ENCODE data around the gene IRX2. TPM values are rescaled to one million over a fixed set of nuclear protein-coding genes. Genes with fewer than 3 reads are reported as not detected.

The IRX2 gene
- total RNA-seq, 1 experiment from 2014 or later: not detected

- DNase-seq (ENCODE audit: low read depth): no peak
Observed at GRCh38 chr5:2741956-2742355, 9.5 kb downstream of the IRX2 start.

- DNase-seq (ENCODE audit: low read depth): no peak
Observed at GRCh38 chr5:2740876-2741555, 10.5 kb downstream of the IRX2 start.

GRCh38 chr5:2740051-2740875 lies 11.2 kb downstream of the IRX2 start:
- no peak for DNase-seq (ENCODE audit: low read depth)

GRCh38 chr5:2739360-2740050 lies 12.0 kb downstream of the IRX2 start:
- no peak for DNase-seq (ENCODE audit: low read depth)

- DNase-seq (ENCODE audit: low read depth): no peak
Observed at GRCh38 chr5:2738700-2739359, 12.6 kb downstream of the IRX2 start.

- no peak for DNase-seq (ENCODE audit: low read depth)
Observed at GRCh38 chr5:2738156-2738699, 13.2 kb downstream of the IRX2 start.

GRCh38 chr5:2737273-2738155 lies 14.0 kb downstream of the IRX2 start:
- no peak for DNase-seq (ENCODE audit: low read depth)

GRCh38 chr5:2736872-2737271 lies 14.6 kb downstream of the IRX2 start:
- no peak for DNase-seq (ENCODE audit: low read depth)

GRCh38 chr5:2735996-2736395 lies 15.5 kb downstream of the IRX2 start:
- no peak for DNase-seq (ENCODE audit: low read depth)

- DNase-seq (ENCODE audit: low read depth): no peak
Observed at GRCh38 chr5:2732850-2733249, 18.6 kb downstream of the IRX2 start.

- DNase-seq (ENCODE audit: low read depth): no peak
Observed at GRCh38 chr5:2732004-2732403, 19.5 kb downstream of the IRX2 start.

GRCh38 chr5:2729189-2729588 lies 22.3 kb downstream of the IRX2 start:
- no peak for DNase-seq (ENCODE audit: low read depth)

GRCh38 chr5:2727550-2727949 lies 23.9 kb downstream of the IRX2 start:
- DNase-seq (ENCODE audit: low read depth): no peak

GRCh38 chr5:2725980-2726765 lies 25.3 kb downstream of the IRX2 start:
- no peak for DNase-seq (ENCODE audit: low read depth)

- DNase-seq (ENCODE audit: low read depth): no peak
Observed at GRCh38 chr5:2724831-2725230, 26.6 kb downstream of the IRX2 start.

GRCh38 chr5:2724031-2724581 lies 27.4 kb downstream of the IRX2 start:
- DNase-seq (ENCODE audit: low read depth): no peak

- no peak for DNase-seq (ENCODE audit: low read depth)
Observed at GRCh38 chr5:2722901-2723300, 28.6 kb downstream of the IRX2 start.

GRCh38 chr5:2721385-2722138 lies 29.9 kb downstream of the IRX2 start:
- DNase-seq (ENCODE audit: low read depth): no peak

GRCh38 chr5:2719332-2719731 lies 32.1 kb downstream of the IRX2 start:
- no peak for DNase-seq (ENCODE audit: low read depth)
